GM18499 (cell line): Measurements from ENCODE around the gene PSMG3.
"Not testable (repeated sequence)": the region's sequence is repeated elsewhere in the genome, so short reads cannot be mapped to it uniquely, and the experiment has no call there.

Source experiments
- ATAC-seq: cut with Tn5 transposase; IDR thresholded peaks from one replicate; pipeline ENCODE4 v1.9.1; 2021; ENCODE audit warnings: moderate number of reproducible peaks; ENCODE audit not compliant: insufficient read depth, unreplicated experiment

PSMG3 gene

GRCh38 chr7:1583241-1583930 is 13.6 kb upstream of the PSMG3 start:
- ATAC-seq = not testable (repeated sequence)

DNA sequence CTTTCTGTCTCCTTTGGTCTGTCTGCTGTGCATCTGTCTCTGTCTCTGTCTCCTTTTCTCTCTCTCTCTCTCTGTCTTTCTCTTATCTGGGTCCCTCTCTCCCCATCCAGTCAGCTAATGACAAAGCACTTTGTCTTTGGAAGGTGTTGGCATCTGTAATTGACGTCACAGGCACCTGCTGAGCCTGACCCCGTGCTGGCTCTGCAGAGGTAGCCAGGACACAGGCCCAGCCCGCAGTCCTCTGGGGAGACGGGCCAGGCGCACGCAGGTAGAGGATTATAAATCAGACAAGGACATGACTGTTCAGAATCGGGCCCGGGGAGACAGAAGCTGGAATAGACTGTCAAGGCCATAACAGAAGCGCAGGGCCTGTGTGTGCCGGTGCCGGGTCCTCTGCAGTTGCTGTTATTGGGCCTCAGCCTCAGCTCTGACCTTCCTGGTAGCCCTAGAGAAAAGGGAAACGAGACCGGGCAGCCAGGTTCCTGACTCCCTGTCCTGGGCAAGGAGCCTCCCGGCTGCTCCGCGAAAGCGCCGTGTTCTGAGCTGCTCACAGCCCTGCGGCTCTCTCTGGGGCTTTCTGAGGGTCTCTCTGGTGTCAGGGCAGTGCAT is 10.7 kb upstream of the PSMG3 start:
- ATAC-seq = no peak

DNA sequence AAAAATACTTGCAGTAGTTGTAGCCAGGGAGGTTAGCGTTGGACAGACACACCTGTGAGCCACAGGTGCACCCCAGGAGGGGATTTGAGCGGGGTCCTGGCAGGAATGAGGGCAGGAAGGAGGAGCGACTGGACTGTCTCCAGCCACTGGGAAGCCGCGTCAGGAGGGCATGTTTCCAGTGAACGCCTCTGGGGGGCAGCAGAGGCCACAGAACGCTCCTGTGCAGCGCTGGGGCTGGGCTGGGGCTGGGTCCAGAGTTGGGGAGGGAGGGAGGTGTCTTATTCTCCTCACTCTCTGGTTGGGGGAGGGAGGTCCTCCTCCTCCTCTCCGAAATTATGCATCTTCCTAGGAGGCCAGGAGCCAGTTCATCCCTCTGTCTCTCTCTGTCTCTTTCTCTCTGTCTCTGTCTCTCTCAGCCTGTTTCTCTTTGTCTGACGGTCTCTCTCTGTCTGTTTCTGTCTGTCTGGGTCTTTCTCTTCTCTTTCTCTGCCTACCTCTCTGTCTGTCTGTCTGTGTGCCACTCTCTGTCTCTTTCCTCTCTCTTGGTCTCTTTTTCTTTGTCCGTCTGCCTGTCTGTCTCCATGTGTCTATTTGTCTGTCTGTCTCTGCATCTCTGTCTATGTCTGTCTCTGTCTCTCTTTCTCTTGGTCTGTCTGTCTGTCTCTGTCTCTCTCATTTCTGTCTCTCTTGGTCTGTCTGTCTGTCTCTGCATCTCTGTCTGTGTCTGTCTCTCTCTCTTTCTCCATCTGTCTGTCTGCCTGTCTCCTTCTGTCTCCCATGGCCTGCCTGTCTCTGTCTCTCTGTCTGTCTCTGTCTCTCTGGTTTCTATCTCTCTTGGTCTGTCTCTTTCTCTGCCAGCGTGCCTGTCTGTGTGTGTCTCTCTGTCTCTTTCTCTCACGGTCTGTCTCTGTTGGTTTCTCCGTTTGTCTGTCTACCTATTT is 9.9 kb upstream of the PSMG3 start:
- no peak for ATAC-seq

DNA sequence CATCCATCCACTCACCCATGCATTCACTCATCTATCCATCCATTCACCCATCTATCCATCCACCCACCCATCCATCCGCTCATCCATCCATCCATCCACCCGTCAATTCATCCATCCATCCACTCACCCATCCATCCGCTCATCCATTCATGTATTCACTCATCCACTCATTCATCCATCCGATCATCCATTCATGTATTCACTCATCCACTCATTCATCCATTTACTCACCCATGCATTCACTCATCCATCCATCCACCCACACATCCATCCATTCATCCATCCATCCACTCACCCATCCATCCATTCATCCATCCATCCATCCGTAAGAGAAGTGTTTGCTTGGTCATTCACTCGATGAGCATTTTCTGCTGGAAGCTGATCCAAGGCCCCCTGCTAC is 8.7 kb upstream of the PSMG3 start:
- no peak for ATAC-seq

DNA sequence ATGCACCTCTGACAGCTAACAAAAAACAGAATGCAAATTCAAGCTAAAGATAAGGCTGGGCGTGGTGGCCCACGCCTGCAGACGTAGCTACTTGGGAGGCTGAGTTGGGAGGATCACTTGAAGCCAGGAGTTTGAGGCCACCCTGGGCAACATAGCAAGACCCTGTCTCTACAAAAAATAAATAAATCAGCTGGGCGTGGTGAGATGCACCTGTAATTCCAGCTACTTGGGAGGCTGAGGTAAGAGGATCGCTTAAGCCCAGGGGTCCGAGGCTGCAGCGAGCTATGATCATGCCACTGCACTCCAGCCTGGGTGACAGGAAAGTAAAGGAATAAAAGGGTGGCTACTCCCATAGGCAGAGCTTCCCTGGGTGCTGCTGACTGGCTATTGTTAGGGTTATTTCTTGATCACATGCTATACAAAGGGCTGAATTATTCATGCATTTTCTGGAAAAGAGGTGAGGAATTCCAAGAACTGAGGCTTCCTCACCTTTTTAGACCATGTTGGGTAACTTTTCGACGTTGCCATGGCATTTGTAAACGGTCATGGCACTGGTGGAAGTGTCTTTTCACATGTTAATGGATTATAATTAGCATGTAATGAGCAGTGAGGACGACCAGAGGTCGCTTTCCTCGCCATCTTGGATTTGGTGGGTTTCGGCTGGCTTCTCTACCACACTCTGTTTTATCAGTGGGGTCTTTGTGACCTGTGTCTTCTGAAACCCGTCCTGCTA is 6.9 kb upstream of the PSMG3 start:
- no peak for ATAC-seq

GRCh38 chr7:1575809-1576208 is 6.0 kb upstream of the PSMG3 start:
- ATAC-seq = no peak

GRCh38 chr7:1572111-1572822 is 2.4 kb upstream of the PSMG3 start:
- ATAC-seq = no peak

DNA sequence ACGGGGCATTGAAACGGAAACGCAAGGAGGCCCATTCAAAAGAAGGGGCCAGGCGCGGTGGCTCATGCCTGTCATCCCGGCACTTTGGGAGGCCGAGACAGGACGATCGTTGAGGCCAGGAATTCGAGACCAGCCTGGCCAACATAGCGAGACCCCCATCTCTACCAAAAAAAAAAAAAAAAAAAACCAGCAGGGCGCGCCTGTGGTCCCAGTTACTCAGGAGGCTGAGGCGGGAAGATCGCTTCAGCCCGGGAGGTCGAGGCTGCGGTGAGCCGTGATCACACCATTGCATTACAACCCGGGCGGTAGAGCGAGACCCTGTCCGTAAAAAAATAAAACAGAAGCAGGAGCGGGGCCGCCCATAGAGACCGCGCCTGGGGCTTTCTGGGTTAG is 396 bp downstream of the PSMG3 start:
- no peak for ATAC-seq

DNA sequence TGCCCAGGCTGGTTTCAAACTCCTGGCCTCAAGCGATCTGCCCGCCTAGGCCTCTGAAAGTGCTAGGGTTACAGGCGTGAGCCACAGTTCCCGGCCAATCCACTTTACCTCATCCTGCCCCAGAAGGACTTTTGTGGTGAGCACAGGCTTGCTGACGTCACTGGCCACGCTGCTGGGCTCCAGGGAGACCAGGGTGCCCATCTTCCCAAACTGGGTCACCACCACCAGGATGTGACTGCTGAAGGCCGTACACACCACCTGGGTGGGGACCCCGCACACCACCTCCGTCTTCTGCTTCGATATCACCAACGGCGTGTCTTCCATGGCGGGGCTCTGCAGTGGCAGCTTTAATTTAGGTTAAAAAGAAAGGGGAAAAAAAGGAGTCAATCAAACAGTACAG is 816 bp downstream of the PSMG3 start:
- ATAC-seq = no peak

GRCh38 chr7:1567896-1568510 is 1.8 kb downstream of the PSMG3 start:
- no peak for ATAC-seq

- ATAC-seq = no peak
Measured at GRCh38 chr7:1567049-1567771, 2.6 kb downstream of the PSMG3 start.

- ATAC-seq = no peak
Measured at GRCh38 chr7:1566687-1567048, 3.2 kb downstream of the PSMG3 start.

GRCh38 chr7:1564603-1565022 is 5.2 kb downstream of the PSMG3 start:
- ATAC-seq = no peak

DNA sequence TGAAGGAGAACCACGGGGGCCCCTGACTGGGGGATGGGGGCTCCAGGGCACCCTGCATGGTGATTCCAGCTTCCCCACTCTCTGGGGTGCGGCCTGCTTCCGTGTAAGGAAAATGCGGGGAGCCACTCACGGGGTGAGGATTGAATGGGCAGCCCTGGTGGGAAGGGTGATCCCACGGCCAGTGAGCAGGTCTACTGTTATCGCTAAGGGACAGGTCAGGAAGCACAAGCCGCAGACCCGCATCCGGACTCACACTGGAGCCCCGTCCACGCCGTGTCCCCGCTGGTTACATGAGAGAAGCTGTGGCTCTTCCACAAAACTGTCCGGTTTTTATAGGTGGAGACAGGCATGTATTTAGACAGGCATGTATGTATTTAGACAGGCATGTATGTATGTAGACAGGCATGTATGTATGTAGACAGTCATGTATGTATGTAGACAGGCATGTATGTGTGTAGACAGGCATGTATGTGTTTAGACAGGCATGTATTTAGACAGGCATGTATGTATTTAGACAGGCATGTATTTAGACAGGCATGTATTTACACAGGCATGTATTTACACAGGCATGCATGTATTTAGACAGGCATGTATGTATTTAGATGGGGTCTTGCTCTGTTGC is 5.7 kb downstream of the PSMG3 start:
- no peak for ATAC-seq

DNA sequence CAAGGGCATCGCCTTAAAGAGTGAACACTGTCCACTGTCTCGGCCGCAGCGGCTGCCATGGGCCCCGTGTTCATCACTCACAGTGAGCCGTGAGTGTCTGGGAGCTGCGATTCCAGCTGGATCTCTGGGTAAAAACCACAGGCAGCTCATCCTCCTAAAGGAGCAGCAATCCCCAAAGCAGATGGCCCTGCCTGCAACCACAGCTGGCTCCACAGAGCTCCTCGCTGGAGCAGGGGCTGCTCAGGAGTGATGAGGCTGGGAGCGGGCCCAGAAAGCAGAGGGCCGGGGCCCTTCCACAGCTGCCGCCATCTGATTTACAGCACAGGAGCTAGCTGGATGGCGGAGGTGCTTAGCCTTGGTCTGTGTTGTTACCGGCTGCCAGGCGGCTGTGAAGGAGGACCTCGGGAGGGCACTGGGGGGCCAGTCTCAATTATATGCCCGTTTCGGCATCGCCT is 7.2 kb downstream of the PSMG3 start:
- ATAC-seq = no peak

GRCh38 chr7:1562116-1562515 is 7.7 kb downstream of the PSMG3 start:
- ATAC-seq = no peak

- ATAC-seq = no peak
Measured at GRCh38 chr7:1561036-1561940, 8.5 kb downstream of the PSMG3 start.
